Daoy (cell line): Measurements from ENCODE around the gene SNRNP70. TPM values are rescaled to one million over a fixed set of nuclear protein-coding genes. Genes with fewer than 3 reads are reported as not detected.

Source experiments
- DNase-seq: peaks from one replicate; pipeline ENCODE4 v3.0.0-alpha.2; 2015; ENCODE audit warnings: low read depth
- total RNA-seq: library from RNA; depleted of rRNA; stranded (reverse); fragments of >200 nt; shearing (Covaris generic); gene quantifications from 2 replicates; pipeline ENCODE4 v1.2.3, GENCODE V29; 2014

The SNRNP70 gene
- total RNA-seq, 1 experiment from 2014 or later = 179 TPM

- no peak for DNase-seq
Observed at GRCh38 chr19:49064029-49064629, 21.1 kb upstream of the SNRNP70 start.

- DNase-seq = peak; percentile 44
Observed at GRCh38 chr19:49064768-49065611, 20.3 kb upstream of the SNRNP70 start, which contains the start of gene NTF4. Gene NTF4, minus strand, starts transcription at chr19:49064818. Its CDS starts 2,821 bp downstream, at chr19:49061997.

- DNase-seq = no peak
Observed at GRCh38 chr19:49065905-49066512, 19.2 kb upstream of the SNRNP70 start.

- DNase-seq = no peak
Observed at GRCh38 chr19:49067554-49067953, 17.7 kb upstream of the SNRNP70 start.

- DNase-seq = no peak
Observed at GRCh38 chr19:49069026-49069425, 16.2 kb upstream of the SNRNP70 start.

- DNase-seq = no peak
Observed at GRCh38 chr19:49070416-49070815, 14.8 kb upstream of the SNRNP70 start.

GRCh38 chr19:49071860-49072547, 13.2 kb upstream of the SNRNP70 start:
- no peak for DNase-seq

GRCh38 chr19:49073514-49074378, 11.5 kb upstream of the SNRNP70 start:
- DNase-seq = peak; percentile 66

- DNase-seq = peak; percentile 73
Observed at GRCh38 chr19:49074869-49075268, 10.4 kb upstream of the SNRNP70 start.

GRCh38 chr19:49080392-49080791, 4.9 kb upstream of the SNRNP70 start:
- DNase-seq = no peak

GRCh38 chr19:49081273-49081672, 4.0 kb upstream of the SNRNP70 start:
- no peak for DNase-seq

GRCh38 chr19:49084206-49085019, 838 bp upstream of the SNRNP70 start:
- no peak for DNase-seq

GRCh38 chr19:49085868-49086232, 599 bp downstream of the SNRNP70 start:
- DNase-seq = no peak

GRCh38 chr19:49086296-49086695, 1.0 kb downstream of the SNRNP70 start:
- DNase-seq = no peak

GRCh38 chr19:49091391-49092038, 6.3 kb downstream of the SNRNP70 start:
- DNase-seq = no peak

- DNase-seq = no peak
Observed at GRCh38 chr19:49092686-49093085, 7.4 kb downstream of the SNRNP70 start.

- DNase-seq = no peak
Observed at GRCh38 chr19:49094505-49095482, 9.5 kb downstream of the SNRNP70 start.

- peak; percentile 82 for DNase-seq
Observed at GRCh38 chr19:49097453-49098288, 12.4 kb downstream of the SNRNP70 start.
